Neural progenitor cell (in vitro differentiated cells): ENCODE measurements around the gene HTR1D. TPM values are rescaled to one million over a fixed set of nuclear protein-coding genes. Genes with fewer than 3 reads are reported as not detected.
A peak's percentile ranks its signal among the peaks of the same experiment; 100 is the strongest.

Experiments
- DNase-seq: peaks from one replicate; pipeline ENCODE4 v3.0.0-alpha.2; 2016; ENCODE audit warnings: low spot score
- H2AFZ ChIP-seq: fragments of 200-600 bp; sonication (generic); replicated peaks from 2 replicates; pipeline ENCODE4 v1.6.1; 2016; ENCODE audit warnings: antibody characterized with exemption
- H3F3A ChIP-seq: fragments of 200-600 bp; sonication (generic); 2 replicates; pipeline ENCODE4 v1.6.1; 2016; ENCODE audit warnings: antibody characterized with exemption, low read depth
- H3K27ac ChIP-seq: fragments of 200-600 bp; sonication (generic); 2 replicates; pipeline ENCODE4 v1.5.1; 2016; ENCODE audit warnings: mild to moderate bottlenecking
- H3K27me3 ChIP-seq: fragments of 200-600 bp; sonication (generic); 2 replicates; pipeline ENCODE4 v1.6.1; 2016; ENCODE audit warnings: mild to moderate bottlenecking, moderate library complexity
- H3K36me3 ChIP-seq: fragments of 200-600 bp; sonication (generic); 2 replicates; pipeline ENCODE4 v1.5.1; 2016
- H3K4me1 ChIP-seq: fragments of 200-600 bp; sonication (generic); 2 replicates; pipeline ENCODE4 v1.6.1; 2016; ENCODE audit warnings: mixed run types
- H3K4me2 ChIP-seq: fragments of 200-600 bp; sonication (generic); 2 replicates; pipeline ENCODE4 v1.6.1; 2016
- H3K4me3 ChIP-seq: fragments of 200-600 bp; sonication (generic); 2 replicates; pipeline ENCODE4 v1.5.1; 2016
- H3K79me2 ChIP-seq: fragments of 200-600 bp; sonication (generic); 2 replicates; pipeline ENCODE4 v1.6.1; 2016; ENCODE audit warnings: low read depth
- H3K9ac ChIP-seq: fragments of 200-600 bp; sonication (generic); 2 replicates; pipeline ENCODE4 v1.6.1; 2016
- H3K9me3 ChIP-seq: fragments of 200-600 bp; sonication (generic); 2 replicates; pipeline ENCODE4 v1.5.1; 2016; ENCODE audit warnings: low read depth
- H4K20me1 ChIP-seq: fragments of 200-600 bp; sonication (generic); 2 replicates; pipeline ENCODE4 v1.6.1; 2016; ENCODE audit warnings: low read depth
- H3K27ac Mint-ChIP-seq: 3 replicates; pipeline ENCODE4 v1.8.0; 2021; ENCODE audit warnings: mixed read lengths
- H3K27me3 Mint-ChIP-seq: 2 replicates; pipeline ENCODE4 v1.8.0; 2022; ENCODE audit warnings: low read depth, mild to moderate bottlenecking, inconsistent platforms, moderate library complexity, mixed read lengths; ENCODE audit not compliant: insufficient read depth
- H3K36me3 Mint-ChIP-seq: 3 replicates; pipeline ENCODE4 v1.8.0; 2021; ENCODE audit warnings: mixed read lengths
- H3K4me1 Mint-ChIP-seq: 3 replicates; pipeline ENCODE4 v1.8.0; 2021; ENCODE audit warnings: mixed read lengths
- H3K4me3 Mint-ChIP-seq: 3 replicates; pipeline ENCODE4 v1.8.0; 2021; ENCODE audit warnings: mild to moderate bottlenecking, moderate library complexity, mixed read lengths
- H3K9me3 Mint-ChIP-seq: 3 replicates; pipeline ENCODE4 v1.8.0; 2020; ENCODE audit warnings: mixed read lengths
- CTCF ChIP-seq: fragments of 200-600 bp; sonication (generic); IDR thresholded peaks from 2 replicates; pipeline ENCODE4 v1.5.1; 2017; ENCODE audit warnings: antibody characterized with exemption, mild to moderate bottlenecking
- EZH2 ChIP-seq: fragments of 200-600 bp; sonication (generic); IDR thresholded peaks from 2 replicates; pipeline ENCODE4 v1.6.1; 2017; ENCODE audit warnings: antibody characterized with exemption, mild to moderate bottlenecking, moderate library complexity
- EZH2phosphoT487 ChIP-seq: fragments of 200-600 bp; sonication (generic); IDR thresholded peaks from 2 replicates; pipeline ENCODE4 v1.6.1; 2017; ENCODE audit warnings: antibody characterized with exemption
- total RNA-seq: library from RNA; depleted of rRNA; stranded (reverse); fragments of >200 nt; gene quantifications from 2 replicates; pipeline ENCODE4 v1.2.3, GENCODE V29; 2015; ENCODE audit warnings: low replicate concordance

Gene HTR1D
- total RNA-seq, 1 donor from 2014 or later: 1.1 TPM

GRCh38 chr1:23168445-23169194, 48.7 kb downstream of the HTR1D start, which contains the start of gene LUZP1:
Gene LUZP1 (minus strand): TSS chr1:23168856.
- Mint-ChIP-seq H3K4me1 (peaks cover 18% of the 10 kb centered on the region), H3K9me3 (no peaks in the 10 kb centered on the region)

GRCh38 chr1:23168079-23168444, 49.2 kb downstream of the HTR1D start:
- peaks cover 15% of the 10 kb centered on the region for H3F3A ChIP-seq
- H3K4me3 ChIP-seq: peak overlapping the region; percentile 94
- no peaks in the 10 kb centered on the region for H3K9me3 Mint-ChIP-seq
- TF ChIP-seq CTCF: no peak
- peak overlapping the region; percentile 72 for H3K9ac ChIP-seq
- H3K27ac ChIP-seq: peak overlapping the region; percentile 92
- H3K9me3 ChIP-seq: no peaks in the 10 kb centered on the region
- no peak overlapping the region for H2AFZ ChIP-seq
- peak overlapping the region; percentile 100 for H3K4me3 Mint-ChIP-seq
- H3K36me3 Mint-ChIP-seq: peaks cover 1% of the 10 kb centered on the region
- no peaks in the 10 kb centered on the region for H3K27me3 ChIP-seq
- H3K4me1 ChIP-seq: peaks cover 6% of the 10 kb centered on the region
- no peak for DNase-seq
- H3K4me2 ChIP-seq: peak overlapping the region; percentile 72
- peaks cover 47% of the 10 kb centered on the region for H3K79me2 ChIP-seq
- no peaks in the 10 kb centered on the region for H3K27me3 Mint-ChIP-seq
- H4K20me1 ChIP-seq: peaks cover 47% of the 10 kb centered on the region
- no peaks in the 10 kb centered on the region for H3K36me3 ChIP-seq
- H3K4me1 Mint-ChIP-seq: peaks cover 18% of the 10 kb centered on the region
- peak overlapping the region; percentile 98 for H3K27ac Mint-ChIP-seq

More at GRCh38 chr1:23168445-23169194, 48.7 kb downstream of the HTR1D start, which contains the start of gene LUZP1:
- Histone ChIP-seq H3K36me3 (no peaks in the 10 kb centered on the region), H3K4me2 (peak within 1 kb of the TSS; percentile 85), H3K27ac (peak within 1 kb of the TSS; percentile 92), H3F3A (peaks cover 15% of the 10 kb centered on the region), H3K4me1 (peaks cover 6% of the 10 kb centered on the region), H3K9ac (peak within 1 kb of the TSS; percentile 72), H2AFZ (no peak within 1 kb of the TSS), H4K20me1 (peaks cover 41% of the 10 kb centered on the region), H3K9me3 (no peaks in the 10 kb centered on the region), H3K4me3 (peak within 1 kb of the TSS; percentile 94), H3K27me3 (no peaks in the 10 kb centered on the region), H3K79me2 (peaks cover 41% of the 10 kb centered on the region)
- TF ChIP-seq EZH2: no peak
- TF ChIP-seq CTCF: no peak
- TF ChIP-seq EZH2phosphoT487: no peak
- peak; percentile 94 for DNase-seq
- Mint-ChIP-seq H3K36me3 (peaks cover 1% of the 10 kb centered on the region), H3K27ac (peak within 1 kb of the TSS; percentile 98), H3K4me3 (peak within 1 kb of the TSS; percentile 100), H3K27me3 (peaks cover 2% of the 10 kb centered on the region)

GRCh38 chr1:23167353-23168078, 49.8 kb downstream of the HTR1D start:
- no peaks in the 10 kb centered on the region for H3K9me3 Mint-ChIP-seq

More at GRCh38 chr1:23167353-23168078, 49.8 kb downstream of the HTR1D start:
- Histone ChIP-seq H3K27ac (peak overlapping the region; percentile 92), H3F3A (peaks cover 15% of the 10 kb centered on the region), H2AFZ (no peak overlapping the region), H3K36me3 (no peaks in the 10 kb centered on the region), H3K4me1 (peaks cover 6% of the 10 kb centered on the region), H3K9ac (peak overlapping the region; percentile 46), H3K9me3 (no peaks in the 10 kb centered on the region), H4K20me1 (peaks cover 52% of the 10 kb centered on the region), H3K79me2 (peaks cover 52% of the 10 kb centered on the region), H3K27me3 (no peaks in the 10 kb centered on the region), H3K4me3 (peak overlapping the region; percentile 94), H3K4me2 (peak overlapping the region; percentile 85)
- TF ChIP-seq CTCF (no peak), EZH2 (no peak), EZH2phosphoT487 (no peak)
- H3K27ac Mint-ChIP-seq: peak overlapping the region; percentile 78
- H3K27me3 Mint-ChIP-seq: no peaks in the 10 kb centered on the region
- peak overlapping the region; percentile 100 for H3K4me3 Mint-ChIP-seq
- DNase-seq: peak; percentile 94
- H3K36me3 Mint-ChIP-seq: peaks cover 1% of the 10 kb centered on the region
- peaks cover 18% of the 10 kb centered on the region for H3K4me1 Mint-ChIP-seq
